HG03060 (cell line): ENCODE measurements around the gene EHD4.
A peak's percentile ranks its signal among the peaks of the same experiment; 100 is the strongest.

Experiments
- ATAC-seq: cut with Tn5 transposase; IDR thresholded peaks from one replicate; pipeline ENCODE4 v1.9.1; 2021; ENCODE audit warnings: low read depth, moderate number of reproducible peaks; ENCODE audit not compliant: unreplicated experiment

Gene EHD4

DNA sequence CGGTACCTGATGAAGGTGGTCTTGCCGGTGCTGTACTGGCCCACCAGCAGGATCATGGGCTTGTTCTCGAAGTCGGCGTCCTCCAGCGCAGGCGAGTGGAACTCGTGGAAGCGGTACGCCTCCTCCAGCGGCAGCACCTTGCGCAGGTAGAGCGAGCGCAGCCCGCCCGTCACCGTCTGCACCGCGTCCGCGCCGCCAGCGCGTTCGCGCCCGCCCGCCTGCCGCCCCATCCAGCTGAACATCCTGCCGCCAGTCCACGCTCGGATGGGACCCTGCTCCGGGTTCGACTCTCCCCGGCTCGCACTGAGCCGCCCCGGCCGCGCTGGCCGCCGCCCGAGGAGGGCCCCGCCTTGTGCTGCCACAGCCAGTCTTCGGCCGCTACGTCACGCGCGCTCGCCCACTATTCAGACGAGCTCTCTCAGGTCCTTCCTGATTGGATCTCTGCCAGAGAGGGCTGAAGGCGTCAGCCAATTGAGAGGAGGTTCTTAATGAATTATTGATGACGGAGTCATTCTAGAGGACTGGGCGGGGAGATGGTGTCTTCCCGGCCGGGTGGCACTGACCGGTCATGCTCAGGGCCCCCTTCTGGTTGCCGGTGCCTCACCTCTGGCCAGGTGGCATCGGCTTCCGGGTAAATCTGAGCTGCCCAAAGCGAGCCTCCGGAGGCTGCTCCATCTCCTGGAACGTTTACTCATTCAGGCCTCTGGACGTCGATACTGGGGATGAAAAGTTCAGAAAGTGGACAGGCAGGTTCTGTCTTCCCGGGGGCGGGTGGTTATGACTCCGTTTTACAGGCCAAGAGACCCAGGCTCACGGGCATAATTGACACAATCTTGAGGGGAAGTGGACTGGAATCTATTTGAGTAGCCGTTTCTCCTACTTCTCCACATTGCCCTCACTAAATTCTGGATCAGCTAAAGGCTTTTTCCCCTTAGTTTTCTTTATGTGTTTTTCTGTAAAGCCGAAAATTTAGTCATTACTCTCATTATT lies at the start of gene EHD4:
Gene EHD4 (minus strand): TSS at position 305 of the 990 bp plus-strand sequence. CDS start 63 bp downstream, at position 242.
- peak; percentile 74 for ATAC-seq

DNA sequence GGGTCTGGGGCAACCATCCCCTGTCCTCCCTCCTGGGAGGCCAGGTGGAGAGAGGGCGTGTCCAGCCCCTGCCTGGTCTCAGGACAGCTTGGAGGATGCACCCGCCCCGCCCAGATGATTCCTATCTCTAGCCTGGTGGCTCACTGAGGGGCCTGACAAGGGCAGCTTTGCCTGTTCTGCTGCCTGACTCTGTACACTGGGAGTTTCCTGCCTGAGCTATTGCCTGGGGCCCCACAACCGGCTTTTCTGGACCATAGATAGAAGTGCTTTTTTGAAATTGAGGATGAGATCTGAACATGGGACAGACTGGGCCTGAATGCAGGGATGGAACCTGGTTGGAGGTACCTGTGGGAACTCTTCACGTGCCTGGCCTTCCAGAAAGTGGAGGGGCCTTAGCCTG lies 49.2 kb upstream of the EHD4 start:
- ATAC-seq = no peak

DNA sequence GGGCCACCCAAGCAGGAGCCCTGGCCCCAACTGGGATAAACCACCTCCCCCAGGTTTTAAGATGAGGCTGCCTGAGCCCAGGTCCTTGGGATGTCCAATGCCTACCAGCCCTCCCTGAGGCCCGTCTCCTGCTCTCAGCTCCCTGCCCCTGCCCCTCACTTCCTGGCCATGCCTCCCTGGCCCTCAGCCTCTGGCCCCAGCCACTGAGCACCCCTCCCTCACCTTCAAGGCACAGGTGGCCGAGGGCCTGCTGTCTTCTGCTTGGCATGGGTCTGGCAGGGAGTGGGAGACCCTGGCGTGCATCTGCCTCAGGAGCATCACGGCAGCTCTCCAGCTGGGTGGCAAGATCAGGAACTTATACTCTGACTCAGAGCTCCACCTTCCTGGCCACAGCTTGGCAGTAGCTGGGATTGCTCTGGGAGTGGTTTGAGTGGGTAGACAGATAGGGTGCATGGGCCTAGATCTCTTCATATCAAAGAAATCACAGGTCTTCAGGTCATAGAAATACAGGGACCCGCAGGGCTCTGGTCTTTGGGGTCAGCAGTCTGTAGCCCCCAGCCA lies 48.4 kb upstream of the EHD4 start, which contains the start of gene PLA2G4E:
Gene PLA2G4E (minus strand): TSS at position 330 of the 561 bp plus-strand sequence. CDS start 12 bp downstream, at position 318.
- ATAC-seq = no peak

DNA sequence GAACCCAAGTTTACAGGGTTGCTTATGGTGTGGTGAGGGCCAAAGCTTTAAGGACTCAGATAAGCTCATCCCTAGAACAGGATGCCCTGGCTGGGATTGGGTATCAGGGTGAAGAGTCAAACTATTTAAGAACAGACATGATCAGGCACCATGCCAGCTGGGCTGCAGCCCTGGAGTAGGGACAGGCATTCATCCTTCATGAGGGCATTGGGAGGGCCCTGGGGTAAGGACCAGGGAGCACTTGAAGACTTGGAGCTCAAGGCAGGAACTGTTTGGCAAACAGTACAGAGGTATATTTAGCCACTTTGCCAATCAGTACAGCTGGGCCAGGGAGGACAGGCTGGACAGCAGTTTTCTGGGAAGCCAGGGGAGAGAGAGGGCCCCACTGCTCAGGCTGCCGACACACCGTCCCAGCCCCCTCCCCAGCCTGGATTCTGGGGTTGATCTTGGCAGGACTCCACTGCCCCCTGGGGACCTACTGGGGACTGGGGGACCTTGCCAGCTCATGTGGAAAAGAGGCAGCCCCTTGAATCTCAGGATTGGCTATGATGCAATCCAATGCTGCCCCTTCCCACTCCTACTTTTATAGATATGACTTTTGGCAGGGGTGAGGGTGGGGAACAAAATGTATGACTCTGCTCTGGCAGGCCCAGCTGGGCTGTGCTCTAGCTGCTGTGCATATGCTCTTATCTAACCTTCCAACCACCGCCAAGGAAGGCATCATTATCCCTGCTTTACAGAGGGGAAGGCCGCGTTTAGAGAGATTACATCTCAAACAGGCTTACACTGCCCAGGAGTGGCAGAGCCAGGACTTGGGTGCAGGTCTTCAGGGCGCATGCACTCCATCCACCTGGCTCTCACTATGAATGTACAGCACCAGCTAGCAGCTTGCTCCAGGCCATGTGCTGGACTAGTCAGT lies 46.2 kb upstream of the EHD4 start:
- ATAC-seq = no peak

DNA sequence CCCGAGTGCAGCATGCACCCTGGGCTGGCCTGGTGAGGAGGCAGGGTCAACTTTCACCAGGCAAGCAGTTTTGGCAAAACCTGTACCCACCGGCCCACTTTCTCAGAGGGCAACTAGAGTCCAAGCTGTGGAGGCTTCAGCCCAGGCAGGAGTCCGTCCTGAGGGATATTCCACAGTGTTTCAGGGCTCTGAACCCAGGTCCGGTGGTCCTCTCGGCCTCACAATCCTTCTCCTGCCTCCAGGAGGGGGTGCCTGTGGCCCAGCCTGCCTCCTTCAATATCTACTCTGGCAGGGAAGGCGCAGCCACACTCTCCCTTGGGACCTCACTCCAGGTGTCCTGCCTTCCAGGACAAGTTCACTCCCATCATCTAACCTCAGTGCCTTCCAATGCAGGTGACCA lies 44.6 kb upstream of the EHD4 start:
- no peak for ATAC-seq

DNA sequence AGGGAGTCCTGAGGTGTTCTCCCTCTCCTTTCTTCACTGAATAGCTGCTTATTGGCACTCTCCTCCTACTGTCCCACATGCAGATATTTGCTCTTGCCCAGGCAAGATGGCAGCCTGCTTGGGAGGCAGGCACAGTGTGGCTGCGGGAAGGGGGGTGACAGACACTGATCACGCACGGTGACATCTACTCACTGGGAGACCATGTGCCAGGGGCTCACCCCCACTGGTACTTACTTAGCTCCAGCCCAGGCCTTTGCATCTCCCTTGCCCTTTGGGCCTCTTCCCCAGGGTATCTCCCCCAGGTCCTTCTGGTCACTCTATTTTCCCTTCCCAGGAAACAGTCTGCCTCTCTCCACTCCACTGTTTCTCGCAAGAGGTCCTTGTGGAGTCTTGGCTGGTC lies 42.0 kb upstream of the EHD4 start:
- ATAC-seq = no peak

DNA sequence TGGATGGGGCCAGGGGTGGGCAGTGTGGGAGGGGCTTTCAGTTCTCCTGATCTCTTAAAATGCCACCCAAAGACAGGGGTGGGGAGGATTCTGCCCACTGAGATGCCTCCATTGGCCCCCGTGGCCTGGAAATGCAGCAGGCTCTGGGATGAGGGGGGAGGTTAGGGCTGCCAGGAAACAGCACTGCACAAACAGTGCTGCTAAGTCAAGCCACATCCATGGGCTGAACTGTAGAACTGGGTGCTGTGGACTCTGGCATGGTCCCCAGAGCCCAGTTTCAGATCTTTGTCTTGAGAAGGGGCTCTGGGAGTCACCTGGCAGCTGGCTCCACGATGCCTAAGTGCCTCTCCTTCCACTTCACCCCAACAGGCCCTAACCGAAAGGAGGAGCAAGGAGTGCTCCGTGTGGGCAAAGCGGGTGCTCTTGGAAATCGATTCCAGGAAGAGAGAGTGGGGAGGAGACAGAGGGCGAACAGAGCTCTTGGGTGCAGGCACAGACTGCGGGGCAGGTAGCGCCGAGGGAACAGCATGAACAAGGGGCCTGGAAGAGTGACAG lies 40.6 kb upstream of the EHD4 start:
- no peak for ATAC-seq

DNA sequence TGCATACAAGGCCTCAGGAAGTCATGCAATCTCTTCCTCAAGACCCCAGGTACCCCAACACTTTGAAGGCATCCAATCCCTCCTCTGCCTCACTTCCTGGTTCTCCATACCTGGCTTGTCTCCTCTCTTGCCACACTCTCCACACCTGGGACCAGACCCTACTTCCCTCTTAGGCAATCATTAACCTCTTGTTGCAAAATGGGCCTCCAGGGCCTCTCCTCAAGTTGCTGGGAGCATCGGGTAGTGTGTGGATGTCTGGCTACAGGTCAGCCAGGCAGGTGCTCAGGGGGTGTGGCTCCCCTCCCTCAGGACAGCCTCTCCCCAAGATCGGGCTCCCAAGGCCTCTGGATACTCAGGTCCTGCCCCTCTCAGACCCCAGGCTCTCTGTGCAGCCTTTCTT lies 39.9 kb upstream of the EHD4 start:
- no peak for ATAC-seq

DNA sequence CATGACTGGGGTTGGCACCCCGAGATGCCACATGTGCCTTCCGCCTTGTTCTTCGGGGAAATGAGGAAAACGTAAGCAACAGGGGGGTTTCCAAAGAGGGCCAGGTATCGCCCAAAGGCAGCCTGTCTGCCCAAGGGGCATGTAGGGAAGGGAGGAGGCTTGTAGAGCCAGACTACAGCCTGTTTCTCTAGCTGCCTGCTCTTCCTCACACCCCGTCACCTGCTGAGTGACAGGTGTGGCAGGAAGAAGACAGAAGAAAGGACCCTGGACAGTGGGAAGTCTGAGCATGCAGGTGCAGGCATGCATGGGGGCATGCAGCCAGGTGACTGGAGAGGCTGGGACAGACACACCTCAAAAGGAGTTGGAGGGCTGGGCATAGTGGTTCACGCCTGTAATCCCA lies 38.7 kb upstream of the EHD4 start:
- no peak for ATAC-seq

DNA sequence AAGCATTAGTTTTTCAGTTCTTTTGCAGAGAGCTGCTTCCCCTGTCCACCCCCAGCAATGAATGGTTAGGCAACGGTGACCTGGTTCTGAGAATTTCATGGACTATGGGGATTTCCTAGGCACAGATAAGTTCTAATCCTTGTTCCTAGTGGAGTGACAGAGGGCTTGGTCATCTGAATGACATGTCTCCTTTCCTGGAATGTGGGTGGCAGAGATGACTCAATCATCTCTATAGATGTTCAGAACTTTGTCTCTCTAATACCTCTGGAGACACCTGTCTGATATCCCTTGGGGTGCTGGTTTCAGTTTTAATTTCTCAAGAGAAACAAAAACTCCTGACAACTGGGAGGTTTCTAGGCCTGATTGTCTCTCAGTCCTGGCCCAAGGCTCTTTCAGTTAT lies 38.1 kb upstream of the EHD4 start:
- no peak for ATAC-seq

DNA sequence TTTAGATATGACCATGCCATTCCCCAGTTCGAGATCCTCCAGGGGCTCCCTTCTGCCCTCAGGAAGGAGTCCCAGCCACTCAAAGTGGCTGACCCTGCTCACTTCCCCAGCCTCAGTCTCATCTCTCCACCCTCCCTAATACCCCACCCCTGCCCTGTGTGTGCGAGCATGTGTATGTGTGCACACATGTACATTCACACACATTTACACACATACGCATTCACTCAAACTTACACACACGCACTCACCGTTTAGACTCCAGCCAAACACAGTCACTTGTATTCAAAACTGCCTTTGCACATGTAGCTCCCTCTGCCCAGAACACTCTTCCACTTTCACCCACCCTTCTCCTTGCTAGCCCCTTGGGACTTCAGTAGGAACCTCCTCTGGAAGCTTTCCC lies 37.1 kb upstream of the EHD4 start:
- ATAC-seq = no peak

DNA sequence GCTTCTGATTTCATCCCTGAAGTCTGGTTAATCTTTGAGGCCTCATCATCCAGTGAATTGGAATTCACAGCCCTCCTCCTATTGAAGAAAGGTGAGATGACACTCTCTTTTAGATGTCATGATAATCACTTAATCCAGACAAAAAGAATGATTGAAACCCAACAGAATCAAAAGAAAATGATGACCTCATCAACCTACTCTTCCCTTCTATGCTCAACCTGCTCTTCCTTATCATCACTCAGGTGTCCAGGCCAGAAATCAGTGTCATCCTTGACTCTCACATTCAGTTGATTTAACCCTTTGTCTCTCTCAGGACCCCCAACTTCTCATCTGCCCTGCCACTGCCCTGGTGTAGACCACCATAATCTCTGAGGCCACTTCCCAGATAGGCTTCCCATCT lies 36.7 kb upstream of the EHD4 start:
- no peak for ATAC-seq

DNA sequence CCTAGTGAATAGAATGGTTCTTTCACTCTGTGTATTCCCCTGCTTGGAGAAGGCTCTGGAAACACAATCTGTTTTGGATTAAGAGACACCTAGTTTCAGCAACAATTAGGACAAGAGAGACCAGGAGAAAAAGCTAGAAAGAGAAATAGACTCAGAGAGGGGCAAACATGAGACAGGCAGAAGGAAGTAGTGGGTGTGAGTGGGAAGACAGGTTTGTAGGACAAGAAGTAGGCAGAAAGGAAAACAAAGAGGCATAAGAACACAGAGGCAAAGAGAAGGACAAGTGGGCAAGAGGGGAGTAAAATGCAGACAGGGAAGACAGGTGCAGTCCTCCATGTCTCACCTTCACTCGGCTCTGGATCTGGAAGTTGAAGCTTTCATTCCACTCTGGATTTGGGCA lies 35.0 kb upstream of the EHD4 start:
- no peak for ATAC-seq

DNA sequence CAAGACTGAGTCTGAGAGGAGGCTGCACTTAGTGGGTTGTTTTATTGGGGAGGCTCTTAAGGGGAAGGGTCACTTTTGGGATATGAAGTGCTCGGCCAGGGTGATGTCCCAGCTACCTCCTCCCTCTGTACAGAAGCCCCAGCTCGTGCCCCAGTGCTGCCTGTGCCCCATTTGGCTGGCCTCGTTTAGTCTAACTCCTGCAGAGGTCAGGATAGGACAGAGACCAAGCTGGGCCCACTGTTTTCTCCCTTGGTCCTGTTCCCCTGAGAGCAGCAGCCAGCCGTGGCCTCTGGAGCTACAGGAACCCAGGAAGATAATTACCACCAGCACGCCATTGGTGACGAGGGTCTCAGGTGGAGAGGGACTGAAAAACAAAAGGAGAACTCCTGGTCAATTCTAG lies 30.0 kb upstream of the EHD4 start:
- no peak for ATAC-seq

DNA sequence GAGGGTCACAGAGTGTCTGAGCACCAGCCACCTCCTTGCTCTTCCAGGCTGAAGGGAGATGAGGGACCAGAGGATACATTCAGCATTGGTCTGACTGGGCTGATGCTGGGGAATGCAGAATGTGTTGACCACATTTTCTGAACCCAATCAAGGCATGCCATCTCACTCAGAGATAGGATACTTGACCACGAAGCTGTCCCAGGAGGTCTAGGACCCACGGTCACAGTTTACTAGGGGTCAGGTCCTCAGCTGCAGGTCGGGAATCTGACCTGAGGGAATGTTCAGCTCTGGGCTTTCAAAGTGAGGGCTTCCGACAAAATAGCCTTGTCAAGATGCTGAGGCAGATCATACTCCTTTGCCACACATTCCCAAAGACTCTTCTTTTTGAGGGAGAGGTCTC lies 28.9 kb upstream of the EHD4 start:
- ATAC-seq = no peak

DNA sequence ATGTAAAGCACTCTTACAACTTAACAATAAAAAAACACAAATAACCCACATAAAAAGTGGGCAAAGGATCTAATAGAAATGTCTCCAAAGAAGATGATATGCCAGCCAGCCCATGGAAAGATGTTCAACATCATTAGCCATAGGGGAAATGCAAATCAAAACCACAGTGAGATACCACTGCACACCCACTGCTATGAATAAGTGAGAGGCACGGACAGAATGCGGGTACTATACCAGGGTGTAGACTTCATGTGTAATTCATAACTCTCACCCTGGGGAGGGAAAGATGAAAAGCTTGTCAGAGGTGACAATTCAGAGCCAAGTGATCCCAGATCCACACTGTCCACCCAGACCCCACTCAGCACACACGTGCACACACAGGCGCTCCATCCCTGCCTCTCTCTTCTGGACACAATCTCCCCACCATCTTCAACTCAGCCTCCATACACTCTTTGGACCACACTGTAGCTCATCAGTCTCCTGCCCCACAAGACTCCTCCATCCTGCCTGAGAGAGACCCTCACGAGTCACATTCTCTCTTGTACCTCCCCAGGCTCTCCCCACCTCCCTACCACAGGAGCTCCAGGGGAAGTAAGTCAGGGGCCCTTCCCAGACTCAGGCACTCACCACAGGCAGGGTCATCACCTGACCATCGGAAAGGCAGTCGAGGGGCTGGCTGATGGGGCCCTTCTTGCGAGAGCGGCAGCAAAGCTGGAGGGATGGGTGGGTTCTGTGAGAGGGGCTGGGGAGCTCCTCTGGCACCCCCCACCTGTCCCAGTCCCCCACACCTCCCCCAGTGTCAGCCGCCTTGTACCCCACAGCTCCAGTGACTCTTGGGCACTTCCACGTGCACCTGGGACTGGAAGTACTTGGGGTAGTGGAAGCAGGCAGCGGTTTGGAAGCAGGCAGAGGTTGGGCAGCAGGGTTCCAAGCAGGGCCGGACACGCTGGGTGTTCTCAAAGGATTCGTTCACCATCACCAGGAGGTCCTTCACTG lies 27.2 kb upstream of the EHD4 start:
- no peak for ATAC-seq

DNA sequence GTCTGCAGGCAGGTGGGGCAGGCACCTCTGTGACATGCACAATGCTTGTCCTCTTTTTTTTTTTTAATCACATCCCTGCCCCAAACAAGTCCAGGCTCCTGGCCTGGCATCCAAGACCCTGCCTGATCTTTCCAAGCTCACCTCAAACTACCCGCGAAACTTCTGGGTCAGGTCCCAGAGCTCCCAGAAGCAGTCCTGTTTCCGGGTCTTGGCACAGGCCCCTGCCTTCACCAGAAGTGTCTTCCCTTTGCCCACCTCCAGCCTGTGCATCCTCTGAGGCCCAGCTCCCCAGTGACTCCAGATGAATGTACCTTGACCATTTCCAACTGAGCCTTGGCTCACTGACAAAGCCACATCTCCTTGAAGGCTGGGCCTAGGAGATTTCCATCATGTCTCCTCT lies 25.5 kb upstream of the EHD4 start:
- no peak for ATAC-seq

DNA sequence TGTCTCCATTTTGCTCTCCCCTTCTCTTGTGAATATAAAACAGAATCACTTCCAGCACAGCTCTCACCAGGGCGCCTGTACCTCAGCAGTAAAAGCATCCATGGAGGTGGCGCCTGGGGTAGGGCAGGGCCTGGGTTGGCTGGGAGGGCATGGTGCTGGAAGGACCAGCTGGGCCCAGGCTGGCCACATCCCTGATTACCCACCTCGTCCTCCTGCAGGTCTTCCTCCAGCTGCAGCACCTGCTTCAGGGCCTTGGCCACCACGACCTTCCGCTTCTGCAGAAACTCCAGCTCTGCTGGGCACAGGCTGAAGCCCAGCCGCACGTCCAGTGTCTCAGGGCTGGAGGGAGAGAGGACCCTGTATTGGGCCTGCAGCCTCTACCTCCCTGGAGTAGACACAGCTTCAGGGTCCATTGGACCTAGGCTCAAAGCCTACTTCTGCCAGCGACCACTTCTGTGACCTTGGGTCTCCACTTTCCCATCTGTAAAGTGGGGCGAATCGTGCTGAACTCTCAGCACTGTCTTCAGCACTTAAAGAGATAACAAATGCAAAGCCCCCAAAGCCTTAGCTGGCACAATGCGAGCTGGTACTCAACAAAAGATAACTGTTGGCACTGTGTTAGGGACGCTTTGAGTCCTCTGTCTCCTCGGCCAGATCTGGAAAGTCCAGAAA lies 24.7 kb upstream of the EHD4 start:
- no peak for ATAC-seq

DNA sequence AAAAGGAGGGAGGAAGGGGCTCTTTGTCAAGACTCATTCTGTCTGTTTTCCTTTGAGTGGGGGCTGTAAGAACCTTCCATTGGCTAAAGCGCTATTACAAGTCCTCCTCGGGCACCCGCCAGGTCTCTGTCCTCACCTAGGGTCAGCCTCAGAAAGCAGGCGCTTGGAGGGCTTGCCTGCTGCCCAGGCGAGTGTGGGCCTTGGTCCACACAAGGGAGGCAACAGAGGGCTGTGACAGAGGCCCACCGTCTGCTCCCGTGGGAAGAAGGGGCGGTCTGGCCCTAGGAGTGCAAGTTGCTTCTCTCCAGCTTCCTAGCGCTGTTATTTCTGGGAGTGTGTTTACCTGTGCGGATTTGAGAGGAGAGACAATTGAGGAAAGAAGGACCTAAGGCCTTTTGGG lies 24.0 kb upstream of the EHD4 start:
- no peak for ATAC-seq
